GM12875 (cell line): ENCODE results near the gene PLEKHH1.

ENCODE experiments used
- H3K4me3 ChIP-seq: one replicate; pipeline ENCODE4 v1.5.1; 2011; ENCODE audit warnings: low read depth, low read length, control low read depth
- CTCF ChIP-seq: IDR thresholded peaks from 2 replicates; pipeline ENCODE4 v1.5.1; 2011; ENCODE audit warnings: low read depth, mild to moderate bottlenecking, control low read depth, inconsistent platforms, low read length, moderate library complexity, borderline replicate concordance; ENCODE audit not compliant: insufficient read depth

The PLEKHH1 gene

GRCh38 chr14:67497716-67498115 is 35.4 kb upstream of the PLEKHH1 start:
- H3K4me3 ChIP-seq, result no peak overlapping the region

GRCh38 chr14:67500981-67501380 is 32.1 kb upstream of the PLEKHH1 start:
- no peak overlapping the region for H3K4me3 ChIP-seq
- TF ChIP-seq CTCF, result no peak

More at GRCh38 chr14:67497716-67498115, 35.4 kb upstream of the PLEKHH1 start:
- TF ChIP-seq CTCF, result no peak

GRCh38 chr14:67501670-67502069 is 31.4 kb upstream of the PLEKHH1 start:
- no peak for TF ChIP-seq CTCF
- no peak overlapping the region for H3K4me3 ChIP-seq

- no peak overlapping the region for H3K4me3 ChIP-seq
- no peak for TF ChIP-seq CTCF
These were observed 30.2 kb upstream of the PLEKHH1 start for GRCh38 chr14:67502867-67503266.

GRCh38 chr14:67503331-67503730 is 29.8 kb upstream of the PLEKHH1 start:
- no peak overlapping the region for H3K4me3 ChIP-seq
- TF ChIP-seq CTCF, result no peak

- H3K4me3 ChIP-seq, result no peak overlapping the region
- TF ChIP-seq CTCF, result no peak
These were observed 27.8 kb upstream of the PLEKHH1 start for GRCh38 chr14:67505254-67505653.

GRCh38 chr14:67508956-67509355 is 24.1 kb upstream of the PLEKHH1 start:
- H3K4me3 ChIP-seq, result no peak overlapping the region
- TF ChIP-seq CTCF, result no peak
